H4 (cell line): ENCODE data around the gene GPR183. TPM values are rescaled to one million over a fixed set of nuclear protein-coding genes. Genes with fewer than 3 reads are reported as not detected.
"Not testable (repeated sequence)": the region's sequence is repeated elsewhere in the genome, so short reads cannot be mapped to it uniquely, and the experiment has no call there.

Experiments used
- DNase-seq: peaks from one replicate; pipeline ENCODE4 v3.0.0-alpha.2; 2015; ENCODE audit warnings: low spot score
- total RNA-seq: library from RNA; depleted of rRNA; stranded (reverse); fragments of >200 nt; shearing (Covaris generic); gene quantifications from 2 replicates; pipeline ENCODE4 v1.2.3, GENCODE V29; 2014

Gene GPR183
- total RNA-seq, 1 experiment from 2014 or later = 0.17 TPM

DNA sequence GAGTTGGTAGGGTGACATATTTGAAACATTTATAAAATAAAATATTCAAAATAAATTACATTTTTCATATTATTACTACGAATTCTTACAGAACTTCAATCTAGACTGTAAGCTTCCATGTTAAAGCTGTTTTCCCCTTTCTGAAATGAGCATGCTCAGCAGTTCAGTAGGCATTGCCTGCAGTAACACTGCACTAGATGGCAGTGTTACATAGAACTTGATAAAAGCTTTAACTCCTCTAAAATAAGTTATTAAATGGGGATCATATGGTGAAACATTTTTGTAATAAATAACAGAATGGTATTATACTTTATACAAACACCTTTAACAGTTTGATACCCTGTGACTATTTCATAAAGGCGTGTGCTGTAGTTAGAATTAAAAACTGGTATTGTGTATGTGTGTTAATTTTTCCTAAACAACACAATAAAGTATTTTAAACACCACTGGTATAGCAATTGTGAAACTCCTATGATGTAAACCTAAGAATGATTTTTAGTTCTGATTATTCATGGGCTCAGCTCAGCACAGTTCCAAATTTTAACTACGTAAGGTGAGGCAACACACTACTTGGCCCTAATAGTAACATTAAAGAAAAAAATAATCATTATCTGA, 37.5 kb downstream of the GPR183 start:
- DNase-seq = peak; percentile 8

DNA sequence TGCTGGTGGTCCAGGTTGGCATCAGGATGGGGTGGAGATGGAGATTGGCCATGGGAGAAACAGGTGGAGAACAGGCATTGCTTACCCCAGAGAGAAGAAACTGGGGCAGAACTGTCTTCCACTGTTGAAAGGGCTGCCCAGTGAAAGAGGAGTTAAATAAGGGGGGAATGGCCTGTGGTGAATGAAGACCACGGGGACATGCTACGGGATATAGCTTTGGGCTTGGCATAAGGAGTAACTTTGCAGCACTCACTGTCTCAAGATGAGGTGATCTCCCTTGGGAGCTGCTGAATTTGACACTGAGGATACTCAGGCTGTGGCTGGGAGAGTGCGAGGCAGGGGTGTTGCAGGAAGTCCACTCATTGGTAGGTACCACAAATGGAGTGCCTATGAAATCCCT, 38.4 kb downstream of the GPR183 start:
- DNase-seq = no peak

GRCh38 chr13:99267927-99268326, 39.3 kb downstream of the GPR183 start:
- no peak for DNase-seq

- DNase-seq = no peak
Measured at GRCh38 chr13:99266827-99267226, 40.4 kb downstream of the GPR183 start.

GRCh38 chr13:99265821-99266426, 41.3 kb downstream of the GPR183 start:
- DNase-seq = peak; percentile 10

DNA sequence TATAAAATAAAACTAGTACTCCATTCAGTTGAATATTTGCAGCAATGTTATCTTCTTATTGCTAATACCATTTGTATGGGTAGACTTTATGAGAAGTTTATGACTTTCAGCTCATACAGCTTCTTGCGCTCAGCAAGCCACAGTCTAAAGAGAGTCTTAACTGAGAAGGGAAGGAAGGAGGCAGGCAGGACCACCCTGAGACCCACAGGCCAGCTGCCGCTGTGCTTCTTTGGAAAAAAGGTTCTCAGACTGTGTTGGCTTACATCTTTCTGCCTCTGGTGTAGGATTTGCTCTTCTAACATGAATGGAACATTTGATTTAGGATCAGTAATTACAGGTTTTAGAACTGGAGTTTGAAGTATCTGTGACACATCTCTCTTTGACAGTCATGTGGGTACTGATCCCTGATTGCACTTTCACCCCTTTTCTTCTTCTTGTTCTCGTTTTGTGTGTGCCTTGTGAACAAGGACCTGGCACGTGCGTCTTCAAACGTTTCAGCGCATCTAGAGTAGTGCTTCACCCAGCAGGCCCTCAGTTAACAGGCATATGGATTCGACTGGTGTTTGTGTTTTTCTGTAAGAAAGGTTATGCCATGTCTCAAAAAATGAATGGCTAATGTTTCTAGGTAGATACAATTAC, 41.9 kb downstream of the GPR183 start:
- no peak for DNase-seq

GRCh38 chr13:99264051-99264450, 43.1 kb downstream of the GPR183 start:
- no peak for DNase-seq

DNA sequence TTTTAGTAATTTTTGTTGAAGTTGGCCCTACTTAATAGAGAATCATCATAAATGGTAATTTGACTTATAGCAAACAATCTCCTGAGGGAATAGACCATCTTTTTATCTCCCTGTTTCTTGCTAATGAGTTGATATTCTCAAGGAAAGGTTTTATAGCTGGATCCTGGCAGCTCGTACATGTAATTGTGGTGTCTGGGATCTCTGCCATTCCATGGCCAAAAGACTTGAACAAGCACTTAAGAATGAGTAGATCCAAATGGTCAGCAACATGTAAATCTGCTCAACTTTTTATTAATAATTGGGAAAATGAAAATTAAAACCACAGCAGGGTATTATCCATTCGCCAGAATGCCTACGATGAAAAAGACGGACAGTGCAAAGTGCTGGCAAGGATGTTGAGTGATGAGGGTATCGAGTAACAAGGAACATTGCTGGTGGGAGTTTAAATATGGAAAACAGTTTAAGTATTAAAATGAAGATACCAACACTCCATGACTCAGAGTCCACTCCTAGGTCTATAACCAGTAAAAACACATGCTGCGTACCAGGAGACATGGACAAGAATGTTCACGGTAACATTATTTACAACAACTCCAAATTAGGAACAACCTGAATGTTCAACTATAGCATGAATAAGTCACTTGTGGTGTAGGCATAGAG, 43.9 kb downstream of the GPR183 start:
- DNase-seq = no peak

DNA sequence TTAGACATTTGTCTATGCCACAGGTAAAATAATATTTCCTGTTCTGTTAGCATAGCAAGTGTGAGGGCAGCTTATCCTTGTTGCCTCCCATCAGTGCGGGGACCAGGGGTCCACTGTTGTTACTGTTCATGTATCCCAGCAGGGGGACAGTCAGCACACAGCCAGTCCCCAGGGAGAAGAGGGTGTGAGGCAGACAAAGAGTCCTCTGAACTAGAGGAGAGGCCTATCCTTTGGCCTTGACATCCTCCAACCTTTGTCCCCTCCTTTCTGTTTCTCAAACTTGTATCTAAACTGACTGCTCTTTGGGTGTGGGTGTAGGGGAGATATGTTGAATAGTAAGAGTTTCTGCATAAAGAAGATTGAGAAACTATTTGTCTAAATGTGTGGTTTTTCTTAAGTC, 46.1 kb downstream of the GPR183 start:
- DNase-seq = no peak

GRCh38 chr13:99260216-99260615, 47.0 kb downstream of the GPR183 start:
- DNase-seq = no peak

GRCh38 chr13:99258946-99259345, 48.3 kb downstream of the GPR183 start:
- no peak for DNase-seq

DNA sequence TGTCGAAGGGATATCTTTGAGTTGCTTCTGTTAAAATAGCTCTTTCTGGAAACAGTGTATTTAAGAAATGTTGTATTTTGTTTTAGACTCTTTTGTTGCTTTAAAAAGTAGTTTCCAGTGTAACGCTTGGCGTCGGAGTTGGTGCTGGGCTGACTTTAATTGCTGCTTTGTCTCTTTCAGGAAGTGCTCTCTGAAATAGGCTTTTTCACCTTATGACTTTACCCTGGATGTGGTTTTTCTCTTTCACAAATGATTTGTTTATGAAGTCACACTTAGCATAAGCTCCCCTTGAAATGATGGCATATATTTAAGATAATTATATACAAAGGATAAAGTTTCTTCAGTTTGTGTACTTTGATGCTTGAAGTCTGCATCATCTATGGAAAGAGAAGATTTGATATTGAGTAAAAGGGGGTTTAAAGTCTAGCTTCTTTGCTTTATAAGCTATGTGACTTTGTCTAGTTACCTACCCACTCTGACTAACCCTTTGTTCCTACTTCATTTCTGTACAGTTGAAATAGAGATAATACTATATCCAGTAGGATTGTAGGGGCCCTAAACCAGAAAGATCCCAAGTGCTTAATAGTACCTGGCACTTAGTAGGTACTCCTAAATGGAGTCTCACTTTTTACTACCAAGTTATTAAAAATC, 48.9 kb downstream of the GPR183 start, which contains the start of gene GPR18:
TSS of gene GPR18 (minus strand) at position 170 of the 651 bp plus-strand sequence. CDS start 2,507 bp downstream, outside the sequence.
- DNase-seq = no peak

DNA sequence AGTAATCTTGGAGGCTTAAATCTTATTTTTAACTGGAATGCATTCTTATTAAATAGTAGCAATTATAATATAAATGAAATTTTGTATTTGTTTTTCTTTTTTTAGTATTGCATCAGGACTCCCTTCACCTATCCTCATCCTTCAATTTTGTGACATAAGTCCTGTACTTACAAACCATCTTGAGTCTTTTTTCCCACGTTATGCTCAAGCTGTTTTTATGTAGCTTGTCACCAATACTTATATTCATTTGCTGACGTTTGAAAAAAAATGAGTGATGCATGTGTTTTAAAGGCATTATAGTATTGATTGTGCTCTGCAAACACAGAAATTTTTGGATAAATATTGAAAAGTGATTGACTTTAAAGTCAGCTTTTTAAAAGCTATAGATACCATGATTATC, 49.9 kb downstream of the GPR183 start:
- DNase-seq = no peak

GRCh38 chr13:99256709-99257108, 50.5 kb downstream of the GPR183 start:
- no peak for DNase-seq

DNA sequence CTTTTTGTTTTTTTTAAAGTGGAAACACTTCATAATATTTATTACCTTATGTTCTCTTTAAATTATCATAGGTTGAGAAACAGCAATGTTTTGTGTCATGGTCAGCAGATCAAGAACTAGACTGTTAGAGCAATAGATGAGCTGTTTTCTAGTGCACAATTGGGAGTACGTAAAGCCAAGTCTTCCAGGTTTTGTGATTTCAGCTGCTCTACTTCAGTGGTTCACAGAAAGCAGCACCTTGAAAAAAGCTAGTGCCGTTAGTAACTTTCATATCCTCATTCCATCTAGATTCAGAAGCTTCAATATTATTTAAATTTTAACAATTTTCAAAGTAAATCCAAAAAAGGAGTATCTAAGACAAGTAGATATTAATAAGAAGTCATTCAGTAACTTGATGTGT, 50.9 kb downstream of the GPR183 start:
- DNase-seq = no peak

DNA sequence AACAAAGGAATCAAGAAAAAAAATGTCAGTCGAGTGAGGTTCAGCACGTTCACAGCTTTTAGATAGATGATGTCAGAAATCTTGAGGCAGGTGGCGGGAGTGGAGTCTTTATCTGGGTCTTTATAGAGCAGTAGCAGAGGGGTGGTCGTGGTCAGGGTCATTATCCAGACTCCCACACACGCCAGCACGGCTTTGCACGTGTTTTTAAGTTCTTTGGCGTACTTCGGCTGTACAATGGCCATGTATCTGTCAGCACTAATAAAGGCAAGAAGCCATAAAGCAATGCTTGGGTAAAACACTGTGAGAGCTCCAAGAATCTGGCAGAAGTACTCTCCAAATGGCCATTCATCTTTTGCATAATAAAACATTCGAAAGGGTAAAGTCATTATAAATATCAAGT, 51.9 kb downstream of the GPR183 start:
- no peak for DNase-seq

DNA sequence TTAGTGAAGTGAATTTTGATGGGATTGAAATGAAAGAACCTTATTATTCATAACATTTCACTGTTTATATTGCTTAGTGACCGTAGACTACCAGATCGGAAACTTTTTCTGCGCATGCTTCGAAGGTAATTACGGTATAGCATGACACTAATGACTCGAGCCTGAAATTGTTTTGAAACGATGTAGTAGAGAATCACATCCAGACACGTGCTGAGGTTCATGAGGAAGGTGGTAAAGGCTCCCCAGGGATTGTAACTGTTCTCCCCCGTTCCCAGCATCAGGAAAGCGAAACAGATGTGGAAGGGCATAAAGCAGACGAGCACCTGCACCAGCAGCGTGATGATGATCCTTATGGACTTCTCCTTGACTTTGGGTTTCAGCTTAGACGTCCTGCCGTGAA, 52.4 kb downstream of the GPR183 start:
- DNase-seq = no peak

- no peak for DNase-seq
Measured at GRCh38 chr13:99251921-99252320, 55.3 kb downstream of the GPR183 start.

- no peak for DNase-seq
Measured at GRCh38 chr13:99250982-99251825, 56.0 kb downstream of the GPR183 start.

DNA sequence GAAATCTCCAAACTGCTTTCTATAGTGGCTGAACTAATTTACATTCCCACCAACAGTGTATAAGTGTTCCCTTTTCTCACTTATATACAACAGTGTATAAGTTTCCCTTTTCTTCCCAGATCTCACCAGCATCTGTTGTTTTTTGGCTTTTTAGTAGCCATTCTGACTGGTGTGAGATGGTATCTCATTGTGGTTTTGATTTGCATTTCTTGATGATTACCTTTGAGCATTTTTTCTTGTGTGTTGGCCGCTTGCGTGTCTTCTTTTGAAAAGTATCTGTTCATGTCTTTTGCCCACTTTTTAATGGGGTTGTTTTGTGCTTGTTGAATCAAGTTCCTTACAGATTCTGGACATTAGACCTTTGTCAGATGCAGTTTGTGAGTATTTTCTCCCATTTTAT, 57.6 kb downstream of the GPR183 start:
- DNase-seq = not testable (repeated sequence)

DNA sequence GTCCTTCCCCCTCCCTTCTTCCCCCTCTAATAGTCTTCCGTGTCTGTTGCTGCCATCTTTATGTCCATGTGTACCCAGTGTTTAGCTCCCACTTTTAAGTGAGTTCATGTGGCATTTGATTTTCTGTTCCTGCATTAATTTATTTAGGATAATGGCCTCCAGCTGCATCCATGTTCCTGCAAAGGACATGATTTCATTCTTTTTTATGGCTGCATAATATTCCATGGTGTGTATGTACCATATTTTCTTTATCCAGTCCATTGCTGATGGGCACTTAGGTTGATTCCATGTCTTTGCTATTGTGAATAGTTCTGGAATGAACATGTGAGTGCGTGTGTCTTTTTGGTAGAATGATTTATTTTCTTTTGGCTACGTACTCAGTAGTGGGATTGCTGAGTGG, 58.0 kb downstream of the GPR183 start:
- not testable (repeated sequence) for DNase-seq
